Measurements from ENCODE around the gene RNASEH2A. TPM values are rescaled to one million over a fixed set of nuclear protein-coding genes. Genes with fewer than 3 reads are reported as not detected.

RNASEH2A gene
- total and polyA plus RNA-seq, 12 donors, result 1.8 to 11.5 (median 5.0) TPM

DNA sequence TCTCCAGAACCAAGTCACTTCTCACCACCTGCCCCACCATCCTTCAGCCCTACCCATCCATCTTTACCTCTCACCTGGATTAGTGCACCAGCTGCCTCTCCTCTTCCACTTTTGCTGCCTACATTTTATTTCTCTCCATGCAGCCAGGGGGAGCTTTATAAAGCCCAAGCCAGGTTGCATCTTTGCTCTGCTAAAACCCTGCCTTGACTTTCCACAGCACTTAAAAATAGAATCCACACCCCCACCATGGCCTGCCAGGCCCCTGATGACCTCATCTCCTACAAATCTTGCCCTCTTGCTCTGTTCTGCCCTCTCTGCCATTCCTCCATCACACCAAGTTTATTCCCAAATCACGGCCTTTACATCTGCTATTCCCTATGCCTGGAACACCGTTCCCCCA, 32.8 kb upstream of the RNASEH2A start:
- TF ChIP-seq, protein P1, sequence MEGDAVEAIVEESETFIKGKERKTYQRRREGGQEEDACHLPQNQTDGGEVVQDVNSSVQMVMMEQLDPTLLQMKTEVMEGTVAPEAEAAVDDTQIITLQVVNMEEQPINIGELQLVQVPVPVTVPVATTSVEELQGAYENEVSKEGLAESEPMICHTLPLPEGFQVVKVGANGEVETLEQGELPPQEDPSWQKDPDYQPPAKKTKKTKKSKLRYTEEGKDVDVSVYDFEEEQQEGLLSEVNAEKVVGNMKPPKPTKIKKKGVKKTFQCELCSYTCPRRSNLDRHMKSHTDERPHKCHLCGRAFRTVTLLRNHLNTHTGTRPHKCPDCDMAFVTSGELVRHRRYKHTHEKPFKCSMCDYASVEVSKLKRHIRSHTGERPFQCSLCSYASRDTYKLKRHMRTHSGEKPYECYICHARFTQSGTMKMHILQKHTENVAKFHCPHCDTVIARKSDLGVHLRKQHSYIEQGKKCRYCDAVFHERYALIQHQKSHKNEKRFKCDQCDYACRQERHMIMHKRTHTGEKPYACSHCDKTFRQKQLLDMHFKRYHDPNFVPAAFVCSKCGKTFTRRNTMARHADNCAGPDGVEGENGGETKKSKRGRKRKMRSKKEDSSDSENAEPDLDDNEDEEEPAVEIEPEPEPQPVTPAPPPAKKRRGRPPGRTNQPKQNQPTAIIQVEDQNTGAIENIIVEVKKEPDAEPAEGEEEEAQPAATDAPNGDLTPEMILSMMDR (IDR thresholded peaks at IDR 0.05), result no peak
- TF ChIP-seq POLR2A (IDR thresholded peaks at IDR 0.05), result no peak
- WGBS, 4 donors, result 82 to 94% (median 87%) methylated on average over 2 of the region's 2 CpGs
- Histone ChIP-seq H3K36me3 (replicated peaks in 1 of 2) (no peaks in the 10 kb centered on the region), H3K27ac (no peak overlapping the region), H3K4me3 (no peak overlapping the region), H3K27me3 (no peaks in the 10 kb centered on the region), H3K4me1 (replicated peaks in 1 of 2) (peaks cover 10 to 20% of the 10 kb centered on the region in 2 donors), H3K9me3 (replicated peaks in 1 of 3) (no peaks in the 10 kb centered on the region)
- intact Hi-C loops (cut with DNase I), result no loop called here
- DNase-seq, result peak in 1 of 7 donors; percentile 52

DNA sequence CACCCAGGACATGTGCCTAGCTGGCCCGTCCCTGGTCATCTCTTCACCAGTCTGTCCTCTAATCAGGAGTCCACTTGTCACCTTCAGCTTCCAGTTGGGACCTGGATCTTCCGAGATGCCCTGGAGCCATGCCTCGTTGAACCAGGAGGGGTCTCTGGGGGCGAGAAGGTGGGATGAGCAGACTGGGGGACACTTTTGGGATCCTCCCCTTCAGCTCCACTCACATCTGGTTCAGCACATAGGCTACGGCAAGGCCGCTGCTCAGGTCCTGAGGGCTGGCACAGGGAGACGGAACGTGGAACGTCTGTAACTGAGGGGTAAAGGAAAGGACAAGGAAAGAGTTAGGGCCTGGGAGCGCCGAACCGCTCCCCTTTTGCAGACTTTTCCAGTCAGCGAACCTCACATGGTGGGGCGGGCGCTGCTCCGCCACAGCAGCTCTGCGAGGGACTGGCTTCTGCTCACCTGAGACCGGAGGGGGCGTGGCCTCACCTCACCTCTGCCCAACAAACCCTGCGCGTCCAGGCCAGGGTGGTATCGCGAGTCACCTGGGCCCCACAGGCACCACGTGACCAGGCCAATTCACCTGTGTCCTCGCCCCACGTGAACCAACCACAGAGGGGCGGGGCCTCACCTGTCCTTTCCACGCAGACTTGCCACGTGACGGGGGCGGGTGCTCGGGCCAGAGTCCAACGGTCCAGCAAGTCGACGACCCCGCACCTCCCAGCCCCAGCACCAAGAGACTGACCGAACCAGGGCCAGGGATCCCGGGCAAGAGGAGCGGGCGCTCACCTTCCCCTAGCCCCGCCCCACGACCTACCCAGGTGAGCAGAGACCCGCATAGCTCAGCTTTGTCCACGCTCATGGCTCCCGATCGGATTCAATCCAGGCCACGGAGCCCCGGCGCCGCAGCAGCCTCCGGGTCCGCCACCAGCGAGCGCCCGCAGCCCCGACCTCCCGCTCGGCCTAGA, 31.5 kb upstream of the RNASEH2A start, which contains the start of gene HOOK2:
TSS of gene HOOK2 (minus strand) at position 965 of the 968 bp plus-strand sequence. CDS start at position 862, 103 bp downstream.
- no peaks in the 10 kb centered on the region for H3K36me3 ChIP-seq (replicated peaks in 1 of 2)
- DNase-seq, result peak in 4 of 7 donors; percentile 59 to 81 (median 68)
- peak in 1 of 2 donors; percentile 15 for TF ChIP-seq POLR2A (IDR thresholded peaks at IDR 0.05)
- TF ChIP-seq, protein P1 (IDR thresholded peaks at IDR 0.05), result no peak
- no peaks in the 10 kb centered on the region for H3K9me3 ChIP-seq (replicated peaks in 1 of 3)
- intact Hi-C loops (cut with DNase I), result no loop called here
- peak within 1 kb of the TSS in 3 of 4 donors; percentile 22 to 66 (median 48) for H3K4me3 ChIP-seq
- peak within 1 kb of the TSS in 2 of 5 donors; percentile 63 to 76 for H3K27ac ChIP-seq
- H3K4me1 ChIP-seq (replicated peaks in 1 of 2), result peaks cover 20 to 32% of the 10 kb centered on the region in 2 donors
- WGBS, 4 donors, result 20 to 61% (median 30%) methylated on average over 13 to 58 of the region's 58 CpGs
- no peaks in the 10 kb centered on the region for H3K27me3 ChIP-seq

DNA sequence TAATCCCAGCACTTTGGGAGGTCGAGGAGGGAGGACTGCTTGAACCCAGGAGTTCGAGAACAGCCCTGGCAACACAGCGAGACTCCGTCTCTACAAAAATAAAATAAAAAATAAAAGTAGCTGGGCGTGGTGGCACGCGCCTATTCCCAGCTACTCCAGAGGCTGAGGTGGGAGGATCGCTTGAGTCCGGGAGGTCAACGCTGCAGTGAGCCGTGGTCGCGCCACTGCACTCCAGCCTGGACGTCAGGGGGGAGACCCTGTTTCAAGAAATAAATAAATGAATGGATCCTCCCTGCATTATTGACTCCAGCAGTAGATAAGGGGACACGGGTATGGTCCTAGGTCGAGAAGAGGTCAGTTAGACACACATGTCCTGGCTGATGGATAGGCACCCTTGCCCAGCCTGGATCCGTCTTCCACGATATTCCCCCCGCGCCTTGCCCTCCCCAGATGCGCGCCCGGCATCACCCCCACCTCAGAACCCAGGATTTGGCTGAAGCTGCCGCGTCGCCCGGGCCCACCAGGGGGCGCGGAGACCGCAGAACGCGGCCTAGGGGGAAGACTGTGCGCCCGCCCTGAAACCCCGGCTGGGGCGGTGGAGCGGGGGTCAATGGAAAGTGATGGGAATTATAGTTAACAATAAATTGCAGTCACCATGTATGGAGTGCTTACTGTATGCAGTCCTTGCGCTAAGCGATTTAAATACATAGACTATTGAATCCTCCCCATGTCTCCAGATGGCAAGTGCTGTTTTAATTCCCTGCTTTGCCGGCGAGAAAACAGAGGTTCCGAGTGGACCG, 29.0 kb upstream of the RNASEH2A start:
- WGBS, 4 donors, result 9 to 19% (median 10%) methylated on average over 23 to 43 of the region's 43 CpGs

More for the DNA sequence above, 29.0 kb upstream of the RNASEH2A start:
- no peaks in the 10 kb centered on the region for H3K9me3 ChIP-seq (replicated peaks in 1 of 3)
- H3K27ac ChIP-seq, result peak overlapping the region; percentile 55 to 96 (median 88)
- TF ChIP-seq, protein P1 (IDR thresholded peaks at IDR 0.05), result peak; percentile 84 to 95 (median 95)
- TF ChIP-seq POLR2A (IDR thresholded peaks at IDR 0.05), result no peak
- H3K4me1 ChIP-seq (replicated peaks in 1 of 2), result peaks cover 26 to 39% of the 10 kb centered on the region in 2 donors
- intact Hi-C loops (cut with DNase I), result loop anchor here (2.0 kb wide), 2 partner anchors 17 to 19 kb away; no protein-coding TSS in a partner anchor
- H3K36me3 ChIP-seq (replicated peaks in 1 of 2), result no peaks in the 10 kb centered on the region
- DNase-seq, result peak; percentile 77 to 88 (median 82)
- H3K27me3 ChIP-seq, result no peaks in the 10 kb centered on the region
- peak overlapping the region in 3 of 4 donors; percentile 34 to 67 (median 38) for H3K4me3 ChIP-seq

All from adrenal gland (tissue), 12 donors.